MG63 (cell line): ENCODE measurements around the gene FECH. TPM values are rescaled to one million over a fixed set of nuclear protein-coding genes. Genes with fewer than 3 reads are reported as not detected.
"Not testable (repeated sequence)": the region's sequence is repeated elsewhere in the genome, so short reads cannot be mapped to it uniquely, and the experiment has no call there.

Experiments used
- DNase-seq: peaks from one replicate; pipeline ENCODE4 v3.0.0-alpha.2; 2020
- H3K27me3 ChIP-seq: fragments of 250-450 bp; sonication (Bioruptor Pico); 2 replicates; pipeline ENCODE4 v1.5.1; 2020; ENCODE audit warnings: mild to moderate bottlenecking, moderate library complexity
- H3K36me3 ChIP-seq: fragments of 250-450 bp; sonication (Bioruptor Pico); 2 replicates; pipeline ENCODE4 v1.5.1; 2020; ENCODE audit warnings: mild to moderate bottlenecking, moderate library complexity
- H3K4me3 ChIP-seq: fragments of 250-450 bp; sonication (Bioruptor Pico); 2 replicates; pipeline ENCODE4 v1.5.1; 2020; ENCODE audit warnings: mild to moderate bottlenecking, moderate library complexity
- H3K9me3 ChIP-seq: fragments of 250-450 bp; sonication (Bioruptor Pico); 2 replicates; pipeline ENCODE4 v1.5.1; 2020; ENCODE audit warnings: mild to moderate bottlenecking, moderate library complexity
- total RNA-seq: library from RNA; depleted of rRNA; stranded (reverse); fragments of >200 nt; shearing (Covaris generic); gene quantifications from 2 replicates; pipeline ENCODE4 v1.2.3, GENCODE V29; 2014; ENCODE audit warnings: low replicate concordance; rRNA removed

Gene FECH, protein sequence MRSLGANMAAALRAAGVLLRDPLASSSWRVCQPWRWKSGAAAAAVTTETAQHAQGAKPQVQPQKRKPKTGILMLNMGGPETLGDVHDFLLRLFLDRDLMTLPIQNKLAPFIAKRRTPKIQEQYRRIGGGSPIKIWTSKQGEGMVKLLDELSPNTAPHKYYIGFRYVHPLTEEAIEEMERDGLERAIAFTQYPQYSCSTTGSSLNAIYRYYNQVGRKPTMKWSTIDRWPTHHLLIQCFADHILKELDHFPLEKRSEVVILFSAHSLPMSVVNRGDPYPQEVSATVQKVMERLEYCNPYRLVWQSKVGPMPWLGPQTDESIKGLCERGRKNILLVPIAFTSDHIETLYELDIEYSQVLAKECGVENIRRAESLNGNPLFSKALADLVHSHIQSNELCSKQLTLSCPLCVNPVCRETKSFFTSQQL
- total RNA-seq, result 32.0 and 56.1 TPM in 2 replicates

GRCh38 chr18:57586251-57587049 is at the start of gene FECH:
Gene FECH (minus strand): TSS chr18:57586702. CDS start chr18:57586620, 82 bp downstream.
- H3K4me3 ChIP-seq, result peak within 1 kb of the TSS; percentile 80
- H3K27me3 ChIP-seq, result no peaks in the 10 kb centered on the region
- H3K9me3 ChIP-seq, result no peaks in the 10 kb centered on the region
- H3K36me3 ChIP-seq, result no peaks in the 10 kb centered on the region; the same call in 1 of the 2 replicates
- peak; percentile 72 for DNase-seq

DNA sequence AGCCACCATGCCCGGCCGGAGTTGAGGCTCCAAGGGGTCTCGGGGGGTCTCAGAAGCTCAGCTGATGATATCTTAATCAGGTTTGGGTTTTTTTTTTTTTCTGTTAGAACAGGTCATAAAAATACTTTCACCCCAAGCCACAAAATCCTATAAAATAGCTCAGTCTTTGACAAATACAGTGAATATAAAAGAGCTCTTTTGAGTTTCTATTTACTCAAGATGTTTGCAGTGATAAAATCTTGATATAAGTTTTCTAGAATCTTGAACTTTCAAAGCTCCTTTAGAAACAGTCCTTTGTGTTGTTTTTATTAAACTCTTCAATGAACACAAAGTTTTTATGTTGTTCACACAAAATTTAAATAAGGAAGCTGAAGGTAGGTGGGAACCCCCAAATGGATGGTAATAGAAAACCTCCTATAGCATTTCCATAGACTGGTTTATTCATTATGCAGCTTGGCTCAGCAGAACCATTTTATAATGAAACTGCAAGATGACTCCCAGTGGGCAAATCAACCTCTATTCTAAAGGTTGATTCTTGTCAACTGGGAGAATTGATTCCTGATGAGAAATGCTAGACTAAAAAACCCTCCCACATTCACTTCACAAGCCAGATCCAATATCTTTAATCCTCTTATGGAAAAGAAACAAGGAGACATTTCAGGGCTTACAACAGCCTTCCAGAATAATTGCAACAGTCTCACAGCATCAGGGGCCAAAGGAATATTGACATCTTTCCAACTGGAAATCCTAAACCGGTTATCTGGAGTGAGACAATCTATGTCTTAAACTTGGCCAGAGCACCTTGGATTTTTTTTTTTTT is 48.7 kb upstream of the FECH start:
- no peaks in the 10 kb centered on the region for H3K27me3 ChIP-seq
- H3K36me3 ChIP-seq, result peaks cover 2% of the 10 kb centered on the region
- DNase-seq, result no peak
- no peaks in the 10 kb centered on the region for H3K9me3 ChIP-seq
- no peak overlapping the region for H3K4me3 ChIP-seq

- Histone ChIP-seq H3K9me3 (no peaks in the 10 kb centered on the region), H3K36me3 (peaks cover 2% of the 10 kb centered on the region; the same call in 1 of the 2 replicates), H3K27me3 (no peaks in the 10 kb centered on the region), H3K4me3 (no peak overlapping the region; the same call in 1 of the 2 replicates)
- no peak for DNase-seq
These were observed 45.2 kb upstream of the FECH start for GRCh38 chr18:57631697-57632096.

- Histone ChIP-seq H3K4me3 (peak overlapping the region; percentile 72), H3K9me3 (no peaks in the 10 kb centered on the region), H3K36me3 (no peaks in the 10 kb centered on the region), H3K27me3 (no peaks in the 10 kb centered on the region)
- DNase-seq, result no peak
These were observed 44.5 kb upstream of the FECH start for GRCh38 chr18:57630754-57631595.

GRCh38 chr18:57630002-57630753 is 43.7 kb upstream of the FECH start:
- H3K36me3 ChIP-seq, result no peaks in the 10 kb centered on the region
- H3K27me3 ChIP-seq, result no peaks in the 10 kb centered on the region
- peak; percentile 94 for DNase-seq
- peak overlapping the region; percentile 72 for H3K4me3 ChIP-seq
- no peaks in the 10 kb centered on the region for H3K9me3 ChIP-seq

GRCh38 chr18:57629422-57629821 is 42.9 kb upstream of the FECH start:
- Histone ChIP-seq H3K27me3 (no peaks in the 10 kb centered on the region), H3K9me3 (no peaks in the 10 kb centered on the region), H3K36me3 (no peaks in the 10 kb centered on the region), H3K4me3 (peak overlapping the region; percentile 72)
- DNase-seq, result no peak

DNA sequence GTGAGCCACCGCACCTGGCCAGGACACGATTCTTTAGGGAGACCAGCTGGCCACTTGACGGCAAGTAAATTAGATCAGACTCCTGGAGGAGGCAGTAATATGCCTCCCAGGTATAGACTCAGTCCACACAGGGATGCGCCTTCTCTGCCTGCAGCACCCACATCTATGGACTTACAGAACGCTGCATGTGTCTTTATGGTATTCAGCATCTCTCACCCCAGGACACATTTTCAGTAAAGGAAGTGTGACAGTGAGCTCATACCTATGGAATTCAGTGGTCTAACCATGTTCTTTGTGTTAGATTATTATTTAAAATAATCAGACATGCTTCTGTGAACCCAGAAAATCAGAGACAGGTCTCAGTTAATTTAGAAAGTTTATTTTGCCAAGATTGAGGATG is 41.0 kb upstream of the FECH start:
- H3K36me3 ChIP-seq, result no peaks in the 10 kb centered on the region
- H3K4me3 ChIP-seq, result no peak overlapping the region
- H3K27me3 ChIP-seq, result no peaks in the 10 kb centered on the region
- H3K9me3 ChIP-seq, result no peaks in the 10 kb centered on the region
- DNase-seq, result no peak

DNA sequence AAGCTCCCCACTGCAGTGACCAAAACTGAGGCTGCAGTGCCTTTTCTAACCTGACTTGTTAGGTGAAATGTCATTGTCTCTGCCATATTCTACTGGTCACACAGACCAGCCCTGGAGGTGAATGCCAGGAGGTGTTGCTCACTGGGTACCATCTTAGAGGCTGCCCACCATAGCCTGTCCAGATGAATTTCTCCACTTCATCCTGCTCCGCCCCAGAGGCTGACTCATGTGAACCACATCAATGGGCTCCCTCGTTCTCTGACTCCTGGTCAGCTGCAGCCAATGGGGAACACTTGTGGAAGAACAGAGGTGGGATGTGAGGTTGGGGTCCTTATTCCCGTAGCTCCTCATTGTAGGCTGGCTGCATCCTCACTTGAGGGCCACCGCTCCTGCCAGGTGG is 38.5 kb upstream of the FECH start:
- DNase-seq, result peak; percentile 39
- H3K27me3 ChIP-seq, result no peaks in the 10 kb centered on the region

DNA sequence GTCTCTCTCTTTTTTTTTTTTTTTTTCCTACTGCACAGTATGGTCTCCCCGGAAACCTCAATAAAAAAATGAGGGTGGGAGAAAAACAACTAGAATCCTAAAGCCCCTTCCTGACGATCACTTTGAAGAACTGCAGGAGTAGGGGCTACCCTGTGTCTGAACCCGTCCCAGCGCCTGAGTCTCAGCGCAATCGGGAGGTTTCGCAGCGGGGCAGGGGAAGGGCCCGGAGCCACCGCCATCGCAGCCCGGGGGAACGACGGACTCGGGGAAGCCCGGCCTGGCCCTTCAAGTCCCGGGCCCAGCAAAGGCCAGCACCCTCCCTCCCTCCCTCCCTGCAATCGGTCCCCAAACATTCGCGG is 34.7 kb upstream of the FECH start:
- Histone ChIP-seq H3K9me3 (no peaks in the 10 kb centered on the region), H3K4me3 (peak overlapping the region; percentile 62), H3K27me3 (no peaks in the 10 kb centered on the region), H3K36me3 (peaks cover 28% of the 10 kb centered on the region)
- DNase-seq, result peak; percentile 16

More for the DNA sequence above, 38.5 kb upstream of the FECH start:
- Histone ChIP-seq H3K4me3 (no peak overlapping the region), H3K9me3 (no peaks in the 10 kb centered on the region), H3K36me3 (peaks cover 8% of the 10 kb centered on the region)

DNA sequence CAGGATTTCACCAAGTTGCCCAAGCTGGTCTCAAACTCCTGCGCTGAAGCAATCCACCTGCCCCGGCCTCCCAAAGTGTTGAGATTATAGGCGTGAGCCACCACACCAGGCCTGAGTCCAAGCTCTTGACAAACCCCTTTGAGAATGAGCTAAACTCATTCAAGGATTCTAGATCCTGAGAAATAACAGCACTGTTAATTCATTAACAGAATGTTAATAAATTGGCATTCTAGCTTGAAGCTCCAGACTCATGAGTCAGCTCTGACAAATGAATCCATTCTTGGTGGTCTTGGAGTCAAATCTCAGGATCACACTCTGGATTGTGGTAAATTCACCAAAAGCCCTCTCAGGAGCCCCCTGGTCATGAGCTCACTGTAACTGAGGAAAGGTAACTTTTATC is 33.4 kb upstream of the FECH start:
- H3K4me3 ChIP-seq, result peak overlapping the region; percentile 62
- DNase-seq, result no peak
- no peaks in the 10 kb centered on the region for H3K9me3 ChIP-seq
- peaks cover 39% of the 10 kb centered on the region for H3K36me3 ChIP-seq
- H3K27me3 ChIP-seq, result no peaks in the 10 kb centered on the region

DNA sequence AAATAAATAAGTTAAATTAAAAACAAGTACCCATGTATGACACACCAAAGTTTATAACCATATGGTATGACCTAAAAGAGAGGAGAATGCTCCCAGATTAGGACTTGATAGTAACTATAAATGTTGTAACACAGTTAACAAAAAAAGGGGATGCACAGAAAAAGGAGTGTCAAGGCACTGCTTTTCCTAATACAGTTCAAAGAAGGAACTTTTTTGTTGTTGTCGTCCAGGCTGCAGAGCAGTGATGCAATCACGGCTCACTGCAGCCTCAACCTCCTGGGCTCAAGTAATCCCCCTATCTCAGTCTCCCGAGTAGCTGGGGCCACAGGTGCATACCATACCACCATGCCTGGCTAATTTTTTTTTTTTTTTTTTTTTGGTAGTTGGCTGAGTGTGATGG is 32.4 kb upstream of the FECH start:
- DNase-seq, result no peak
- Histone ChIP-seq H3K27me3 (no peaks in the 10 kb centered on the region), H3K4me3 (no peak overlapping the region), H3K9me3 (no peaks in the 10 kb centered on the region), H3K36me3 (peaks cover 48% of the 10 kb centered on the region)

DNA sequence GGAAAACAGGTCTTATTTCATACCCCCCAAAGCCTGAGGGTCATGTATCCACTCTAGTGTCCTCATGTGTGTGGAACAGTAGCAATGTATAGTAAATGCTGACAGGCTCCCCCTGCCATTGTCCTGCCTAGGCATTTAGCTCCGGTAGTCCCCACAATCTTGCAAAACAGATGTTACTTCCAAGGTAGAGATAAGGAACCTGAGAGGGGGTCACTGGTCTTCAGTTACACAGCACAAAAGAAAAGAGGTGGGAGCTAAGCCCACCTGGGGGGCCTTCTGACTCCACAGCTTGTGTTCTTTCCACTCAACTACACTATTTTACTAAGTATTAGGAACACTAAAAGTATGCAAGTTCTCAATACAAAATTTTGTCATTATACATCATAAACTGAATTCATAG is 17.4 kb upstream of the FECH start:
- H3K9me3 ChIP-seq, result no peaks in the 10 kb centered on the region
- no peak overlapping the region for H3K4me3 ChIP-seq
- peaks cover 71% of the 10 kb centered on the region for H3K36me3 ChIP-seq
- no peak for DNase-seq
- no peaks in the 10 kb centered on the region for H3K27me3 ChIP-seq

- H3K27me3 ChIP-seq, result no peaks in the 10 kb centered on the region
- H3K36me3 ChIP-seq, result peaks cover 18% of the 10 kb centered on the region
- DNase-seq, result no peak
- no peak overlapping the region for H3K4me3 ChIP-seq
- H3K9me3 ChIP-seq, result no peaks in the 10 kb centered on the region
These were observed 8.8 kb upstream of the FECH start for GRCh38 chr18:57595347-57595746.

DNA sequence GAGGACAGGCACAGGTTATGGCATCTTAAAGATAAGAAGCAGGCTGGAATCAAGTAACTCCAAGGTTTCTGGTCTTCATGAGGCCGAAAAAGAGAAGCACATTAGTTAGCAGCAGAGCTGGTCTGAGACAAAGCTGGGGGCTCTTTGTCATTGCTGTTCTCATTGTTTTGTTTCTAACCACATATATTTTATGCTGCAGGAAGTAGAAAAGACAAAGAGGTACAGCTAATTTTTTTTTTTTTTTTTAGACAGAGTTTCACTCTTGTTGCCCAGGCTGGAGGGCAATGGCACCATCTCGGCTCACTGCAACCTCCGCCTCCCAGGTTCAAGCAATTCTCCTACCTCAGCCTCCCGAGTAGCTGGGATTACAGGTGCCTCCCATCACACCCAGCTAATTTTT is 6.2 kb upstream of the FECH start:
- not testable (repeated sequence) for H3K27me3 ChIP-seq, H3K36me3 ChIP-seq, H3K4me3 ChIP-seq, DNase-seq, H3K9me3 ChIP-seq

GRCh38 chr18:57589161-57589560 is 2.7 kb upstream of the FECH start:
- Histone ChIP-seq H3K9me3 (no peaks in the 10 kb centered on the region), H3K4me3 (no peak overlapping the region), H3K27me3 (no peaks in the 10 kb centered on the region), H3K36me3 (no peaks in the 10 kb centered on the region)
- DNase-seq, result no peak
